Ishikawa (cell line): ENCODE data around the gene PHKG2.

Source experiments
- CREB1 ChIP-seq: IDR thresholded peaks from 2 replicates; pipeline ENCODE4 v1.6.1; 2012; ENCODE audit warnings: low read depth
- FOXM1 ChIP-seq: IDR thresholded peaks from 2 replicates; pipeline ENCODE4 v1.6.1; 2012; ENCODE audit warnings: low read depth, borderline replicate concordance
- MAX ChIP-seq: IDR thresholded peaks from 2 replicates; pipeline ENCODE4 v1.6.1; 2012
- RAD21 ChIP-seq: IDR thresholded peaks from 2 replicates; pipeline ENCODE4 v1.6.1; 2012; ENCODE audit warnings: low read depth
- REST ChIP-seq: IDR thresholded peaks from 2 replicates; pipeline ENCODE4 v1.6.1; 2012; ENCODE audit warnings: low read depth, mild to moderate bottlenecking
- YY1 ChIP-seq: IDR thresholded peaks from 2 replicates; pipeline ENCODE4 v1.6.1; 2012; ENCODE audit warnings: low read depth
- ZBTB7A ChIP-seq: IDR thresholded peaks from 2 replicates; pipeline ENCODE4 v1.6.1; 2012; ENCODE audit warnings: low read depth

GRCh38 chr16:30761928-30762902 is 14.0 kb downstream of the PHKG2 start, which contains the start of the genes CFAP119 and RNF40:
- no peak for TF ChIP-seq FOXM1
- peak; percentile 87 for TF ChIP-seq CREB1
- TF ChIP-seq MAX: peak; percentile 10; the same call in 1 of the 2 replicates
- no peak for TF ChIP-seq RAD21
- TF ChIP-seq ZBTB7A: peak; percentile 88; the same call in 1 of the 2 replicates
- peak; percentile 98 for TF ChIP-seq YY1
- no peak; the same call in 1 of the 2 replicates for TF ChIP-seq REST
